Ramos (cell line): ENCODE data around the gene FOSL1.

Experiments
- in situ Hi-C: fragments of 300-500 bp; cut with MboI; formaldehyde crosslinking; loops from one replicate; pipeline ENCODE4 v1.14.3; 2022; ENCODE audit warnings: low sequenced_read_pairs; ENCODE audit not compliant: unreplicated experiment

Gene FOSL1

GRCh38 chr11:65883786-65884715 is 16.1 kb downstream of the FOSL1 start:
- in situ Hi-C loops, result loop anchor here (5.0 kb wide), 1 partner anchor 103 kb away; no protein-coding TSS in a partner anchor

DNA sequence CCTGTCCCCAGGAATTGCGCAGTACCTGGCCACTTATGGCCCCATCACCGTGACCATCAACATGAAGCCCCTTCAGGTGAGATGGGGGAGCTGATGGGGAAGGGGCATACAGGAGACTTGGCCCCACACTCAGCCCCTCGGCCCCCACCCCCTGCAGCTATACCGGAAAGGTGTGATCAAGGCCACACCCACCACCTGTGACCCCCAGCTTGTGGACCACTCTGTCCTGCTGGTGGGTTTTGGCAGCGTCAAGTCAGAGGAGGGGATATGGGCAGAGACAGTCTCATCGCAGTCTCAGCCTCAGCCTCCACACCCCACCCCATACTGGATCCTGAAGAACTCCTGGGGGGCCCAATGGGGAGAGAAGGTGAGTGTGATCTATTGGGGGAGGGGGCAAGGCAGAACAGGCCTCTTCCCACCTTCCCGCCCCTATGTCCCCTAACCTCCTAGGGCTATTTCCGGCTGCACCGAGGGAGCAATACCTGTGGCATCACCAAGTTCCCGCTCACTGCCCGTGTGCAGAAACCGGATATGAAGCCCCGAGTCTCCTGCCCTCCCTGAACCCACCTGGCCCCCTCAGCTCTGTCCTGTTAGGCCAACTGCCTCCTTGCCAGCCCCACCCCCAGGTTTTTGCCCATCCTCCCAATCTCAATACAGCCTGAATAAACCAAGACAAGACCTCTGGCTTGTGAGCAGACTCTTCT is 17.0 kb downstream of the FOSL1 start:
- in situ Hi-C loops, result loop anchor here (5.0 kb wide), 1 partner anchor 104 kb away; no protein-coding TSS in a partner anchor

DNA sequence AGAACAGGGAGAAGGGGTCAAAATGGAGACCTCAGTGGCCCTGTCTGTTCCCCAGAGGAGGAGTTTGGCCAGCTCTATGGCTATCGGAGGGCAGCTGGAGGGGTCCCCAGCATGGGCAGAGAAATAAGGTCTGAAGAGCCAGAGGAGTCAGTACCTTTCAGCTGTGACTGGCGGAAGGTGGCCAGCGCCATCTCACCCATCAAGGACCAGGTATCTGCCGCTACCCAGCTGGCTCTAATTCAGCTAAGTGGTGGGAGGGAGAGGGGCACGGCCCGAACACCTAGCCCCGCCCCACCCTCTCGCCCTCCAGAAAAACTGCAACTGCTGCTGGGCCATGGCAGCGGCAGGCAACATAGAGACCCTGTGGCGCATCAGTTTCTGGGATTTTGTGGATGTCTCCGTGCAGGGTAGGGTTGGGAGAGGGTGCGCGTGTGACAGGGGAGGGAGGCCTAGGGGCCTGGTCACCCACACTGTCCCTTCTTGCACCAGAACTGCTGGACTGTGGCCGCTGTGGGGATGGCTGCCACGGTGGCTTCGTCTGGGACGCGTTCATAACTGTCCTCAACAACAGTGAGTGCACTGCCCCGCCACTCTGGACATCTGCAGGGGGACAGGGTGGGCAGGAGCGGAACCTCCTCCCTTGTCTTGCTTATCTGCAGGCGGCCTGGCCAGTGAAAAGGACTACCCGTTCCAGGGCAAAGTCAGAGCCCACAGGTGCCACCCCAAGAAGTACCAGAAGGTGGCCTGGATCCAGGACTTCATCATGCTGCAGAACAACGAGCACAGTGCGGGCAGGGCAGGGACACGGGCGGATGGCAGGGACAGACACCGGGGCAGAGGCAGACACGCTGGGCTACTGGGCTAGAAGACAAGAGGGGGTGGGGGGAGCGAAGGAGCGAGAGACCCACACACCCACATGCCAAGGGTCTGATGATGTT is 17.8 kb downstream of the FOSL1 start:
- in situ Hi-C loops, result loop anchor here (5.0 kb wide), 1 partner anchor 105 kb away; no protein-coding TSS in a partner anchor

- in situ Hi-C loops, result loop anchor here (5.0 kb wide), 1 partner anchor 106 kb away; no protein-coding TSS in a partner anchor
Observed at GRCh38 chr11:65880844-65881421, 19.3 kb downstream of the FOSL1 start.

DNA sequence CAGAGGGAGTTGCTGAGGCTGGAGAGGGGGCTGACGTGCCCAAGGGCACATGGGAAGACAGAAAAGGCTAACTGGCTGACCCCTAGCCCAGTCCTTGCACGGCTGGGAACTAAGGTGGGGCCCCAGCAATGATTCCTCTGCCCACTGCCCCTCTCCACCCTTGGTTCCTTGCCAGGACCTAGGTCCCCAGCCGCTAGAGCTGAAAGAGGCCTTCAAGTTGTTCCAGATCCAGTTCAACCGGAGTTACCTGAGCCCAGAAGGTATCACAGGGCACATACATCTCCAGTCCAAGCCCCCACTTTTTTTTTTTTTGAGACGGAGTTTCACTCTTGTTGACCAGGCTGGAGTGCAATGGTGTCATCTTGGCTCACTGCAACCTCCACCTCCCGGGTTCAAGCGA is 20.2 kb downstream of the FOSL1 start:
- in situ Hi-C loops, result loop anchor here (5.0 kb wide), 1 partner anchor 107 kb away; no protein-coding TSS in a partner anchor

GRCh38 chr11:65879617-65880016 is 20.6 kb downstream of the FOSL1 start, which contains the start of gene CTSW:
TSS of gene CTSW (plus strand) at chr11:65879837. CDS start at chr11:65879855, 18 bp downstream.
- in situ Hi-C loops, result loop anchor here (5.0 kb wide), 1 partner anchor 108 kb away; no protein-coding TSS in a partner anchor

DNA sequence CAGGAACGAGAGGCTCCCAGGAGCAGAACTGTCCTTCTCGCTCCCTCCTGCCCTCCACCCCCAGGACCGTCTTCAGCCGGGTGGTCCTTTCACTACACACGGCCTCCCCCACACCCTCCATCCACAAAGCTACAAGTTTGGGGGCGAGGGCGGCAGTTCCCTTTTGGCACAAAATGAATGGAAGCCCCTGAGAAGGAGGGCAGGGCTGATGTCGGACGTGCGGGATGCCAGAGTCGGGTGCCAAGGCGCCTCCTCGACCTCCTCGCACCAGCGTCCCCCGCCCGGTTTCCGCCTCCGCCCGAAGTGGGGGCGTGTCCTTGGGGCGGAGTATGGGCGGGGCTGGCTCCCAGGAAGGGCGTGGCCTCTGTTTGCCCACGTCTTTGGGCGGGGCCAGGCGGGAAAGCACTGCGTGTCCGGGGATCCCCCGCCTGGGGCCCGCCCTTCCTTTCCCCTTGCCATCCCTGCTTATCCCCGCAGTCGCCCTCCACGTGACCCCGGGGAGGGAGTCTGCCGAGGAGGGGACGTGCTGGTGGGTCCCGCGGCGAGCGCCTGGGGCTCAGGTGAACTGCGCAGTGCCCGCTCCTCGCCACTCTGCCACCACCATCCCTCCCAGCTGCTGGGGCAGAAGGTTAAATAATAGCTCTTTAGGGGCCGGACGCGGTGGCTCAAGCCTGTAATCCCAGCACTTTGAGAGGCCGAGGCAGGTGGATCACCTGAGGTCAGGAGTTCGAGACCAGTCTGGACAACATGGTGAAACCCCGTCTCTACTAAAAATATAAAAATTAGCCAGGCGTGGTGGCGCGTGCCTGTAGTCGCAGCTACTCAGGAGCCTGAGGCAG is 26.7 kb downstream of the FOSL1 start:
- in situ Hi-C loops, result no loop called here

DNA sequence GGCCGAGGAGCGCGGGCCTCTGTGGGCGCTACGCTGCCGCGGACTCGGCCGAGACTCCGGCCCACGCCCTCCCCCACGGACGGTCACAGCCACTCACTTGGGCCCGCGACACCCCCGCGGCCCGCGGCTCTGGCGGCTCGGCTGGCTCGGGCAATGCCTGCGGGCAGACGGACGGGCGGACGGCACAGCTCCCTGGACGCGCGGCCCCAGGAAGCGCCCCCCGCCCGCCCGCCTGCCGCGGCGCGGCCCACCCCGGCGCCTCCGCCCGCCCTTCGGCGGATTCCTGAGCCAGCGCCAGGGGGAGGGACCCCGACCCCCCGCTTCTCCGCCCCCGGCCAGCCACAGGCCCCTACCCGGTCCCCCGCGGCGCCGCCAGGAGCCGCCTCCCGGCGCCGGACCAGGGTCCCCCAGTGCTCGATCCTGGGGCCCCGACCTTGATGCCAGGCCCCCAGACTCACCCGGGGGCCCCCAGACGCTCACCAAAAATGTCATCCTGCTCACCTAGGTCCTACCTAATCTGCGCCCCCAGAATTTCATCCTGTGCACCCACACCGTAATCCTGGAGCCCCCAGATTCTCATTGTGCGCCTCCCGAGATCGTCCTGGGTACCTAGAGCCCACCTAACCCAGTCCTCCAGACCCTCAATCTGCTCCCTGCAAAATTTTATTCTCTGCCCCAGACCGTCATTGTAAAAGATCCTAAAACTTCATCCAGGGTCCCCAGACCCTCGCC is 27.4 kb downstream of the FOSL1 start, which contains the start of gene EFEMP2:
TSS of gene EFEMP2 (minus strand) at position 215 of the 732 bp plus-strand sequence. CDS start 446 bp downstream, outside the sequence.
- in situ Hi-C loops, result no loop called here

DNA sequence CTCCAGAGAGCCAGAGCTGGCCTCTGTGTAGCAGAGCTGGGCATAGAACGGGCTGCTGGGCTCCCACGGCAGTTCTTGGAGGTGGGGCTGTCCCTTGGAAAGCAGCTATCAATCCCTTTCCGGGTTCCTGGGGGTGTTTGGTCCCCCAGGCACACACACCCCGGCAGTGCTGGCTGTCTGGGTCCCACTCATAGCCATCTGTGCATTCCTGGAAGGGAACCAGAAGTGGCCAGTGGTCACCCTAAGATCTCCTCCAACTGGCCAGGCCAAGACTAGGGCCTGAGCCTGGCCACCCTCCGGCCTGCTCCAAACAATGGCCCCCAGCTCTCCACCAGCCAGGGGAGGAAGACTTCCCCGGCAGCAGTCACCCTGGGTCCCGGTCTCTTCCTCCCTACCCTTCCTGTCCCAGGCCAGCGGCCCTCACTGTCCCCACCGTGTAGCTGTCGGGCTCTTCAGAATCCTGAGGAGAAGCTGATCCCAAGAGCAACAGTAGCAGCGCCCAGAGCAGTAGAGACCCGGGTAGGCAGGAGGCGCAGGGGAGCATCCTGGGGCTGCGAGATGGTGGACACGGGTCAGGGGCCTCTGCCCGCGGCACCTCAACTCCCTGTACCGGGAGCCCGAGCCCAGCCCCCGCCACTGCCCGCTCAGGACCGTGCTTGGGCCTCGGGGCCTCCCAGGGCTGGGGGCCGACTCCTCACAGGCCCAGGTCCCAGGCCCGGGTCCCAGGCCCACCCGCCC is 28.2 kb downstream of the FOSL1 start:
- in situ Hi-C loops, result no loop called here

- in situ Hi-C loops, result no loop called here
Observed at GRCh38 chr11:65870706-65871681, 29.2 kb downstream of the FOSL1 start.

DNA sequence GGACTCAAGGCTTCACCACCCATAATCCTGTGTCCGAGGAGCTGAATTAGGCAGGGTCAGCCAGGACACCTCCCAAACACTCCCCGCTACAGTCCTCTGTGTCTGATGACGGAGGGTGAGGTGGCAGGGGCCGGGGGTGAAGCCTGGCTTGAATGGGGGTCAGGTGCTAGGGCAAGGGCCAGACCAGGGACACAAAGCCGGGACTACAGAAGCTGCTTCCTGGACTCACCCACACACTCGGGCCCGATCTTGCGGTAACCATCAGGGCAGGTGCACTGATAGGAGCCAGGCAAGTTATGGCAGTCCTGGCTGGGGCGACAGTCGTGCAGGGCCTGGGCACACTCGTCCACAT is 29.9 kb downstream of the FOSL1 start:
- in situ Hi-C loops, result no loop called here

- in situ Hi-C loops, result no loop called here
Observed at GRCh38 chr11:65869643-65870306, 30.4 kb downstream of the FOSL1 start.

GRCh38 chr11:65868907-65869306 is 31.3 kb downstream of the FOSL1 start:
- in situ Hi-C loops, result no loop called here

- in situ Hi-C loops, result no loop called here
Observed at GRCh38 chr11:65868076-65868667, 32.0 kb downstream of the FOSL1 start.
